Natural killer cell treated with Interleukin-12 subunit alpha and Interleukin-12 subunit beta and Interleukin-15 and Interleukin-18, amount 100 ng/mL, for 72 hours (primary cell): ENCODE measurements around the gene FAM3A. TPM values are rescaled to one million over a fixed set of nuclear protein-coding genes. Genes with fewer than 3 reads are reported as not detected.
"Not testable (repeated sequence)": the region's sequence is repeated elsewhere in the genome, so short reads cannot be mapped to it uniquely, and the experiment has no call there.

Source experiments
- ATAC-seq, 2 donors: fragments of 150-1000 bp; cut with Tn5 transposase in 1 of 2; sonication (Bioruptor Pico), chemical (Tn5 transposase) in 1 of 2; 2 replicates each; pipeline ENCODE4 v1.10.0; 2021
- DNase-seq: peaks from one replicate; pipeline ENCODE4 v3.0.0; 2022; ENCODE audit warnings: low spot score
- H3K27ac Mint-ChIP-seq, 2 donors: 1 replicate in 1 of 2; 2 replicates in 1 of 2; pipeline ENCODE4 v1.8.0; 2022; ENCODE audit warnings: mixed read lengths in 2 of 2, mild to moderate bottlenecking in 1 of 2, moderate library complexity in 1 of 2
- H3K27me3 Mint-ChIP-seq, 2 donors: 1 replicate in 1 of 2; 2 replicates in 1 of 2; pipeline ENCODE4 v1.8.0; 2022; ENCODE audit warnings: mixed read lengths in 2 of 2
- H3K36me3 Mint-ChIP-seq: one replicate; pipeline ENCODE4 v1.8.0; 2022; ENCODE audit warnings: mixed read lengths
- H3K4me1 Mint-ChIP-seq, 2 donors: 1 replicate in 1 of 2; 2 replicates in 1 of 2; pipeline ENCODE4 v1.8.0; 2022; ENCODE audit warnings: low read depth in 2 of 2, mixed read lengths in 2 of 2, mild to moderate bottlenecking in 1 of 2
- H3K4me3 Mint-ChIP-seq: one replicate; pipeline ENCODE4 v1.8.0; 2022; ENCODE audit warnings: mixed read lengths
- H3K9me3 Mint-ChIP-seq: 2 replicates; pipeline ENCODE4 v1.8.0; 2022; ENCODE audit warnings: mixed read lengths
- total RNA-seq, 2 donors: library from RNA; stranded (reverse); gene quantifications; one replicate each; pipeline ENCODE4 v1.2.3, GENCODE V29; 2022

Gene FAM3A
- total RNA-seq, 2 donors from 2014 or later = 28.5 to 41.1 TPM

DNA sequence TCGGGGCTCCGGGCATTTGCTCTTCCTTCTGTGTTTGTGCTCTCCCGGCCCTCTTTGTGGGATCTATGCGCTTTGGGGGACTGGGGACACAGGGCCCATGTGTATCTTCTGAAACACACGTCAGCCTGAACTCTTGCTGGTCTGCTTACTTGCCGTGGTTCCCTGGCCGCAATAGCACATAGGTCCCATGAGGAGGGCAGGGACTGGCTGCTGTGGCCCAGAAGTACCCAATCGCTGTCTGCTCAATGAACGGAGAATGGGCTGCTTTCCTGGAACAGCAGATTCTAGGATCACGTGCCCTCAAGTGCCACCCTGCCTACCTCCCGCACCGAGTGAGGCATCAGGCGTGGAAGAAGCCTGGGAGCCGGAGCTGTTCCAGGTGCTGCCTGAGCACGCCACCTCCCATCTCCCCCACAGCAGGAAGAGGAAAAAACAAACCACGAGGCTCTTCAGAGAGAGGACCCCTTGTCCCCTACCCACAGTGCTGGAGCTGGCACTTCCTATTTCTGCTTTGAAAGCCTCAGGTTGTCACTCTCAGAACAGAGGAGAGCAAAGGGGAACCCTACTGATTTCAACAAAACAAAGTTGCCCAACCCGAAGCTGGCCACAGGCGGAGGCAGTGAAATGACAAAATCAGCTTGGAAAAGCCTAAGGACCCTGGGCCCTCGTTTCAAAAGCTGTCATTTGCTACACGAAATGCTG, 26.8 kb upstream of the FAM3A start:
- DNase-seq (peak; percentile 66), ATAC-seq (peak; percentile 1 to 7)
- Mint-ChIP-seq H3K27ac (peak overlapping the region; percentile 98 to 99), H3K9me3 (no peaks in the 10 kb centered on the region), H3K36me3 (peaks cover 2% of the 10 kb centered on the region), H3K4me3 (peak overlapping the region; percentile 91), H3K4me1 (peaks cover 22 to 38% of the 10 kb centered on the region in 2 donors), H3K27me3 (peaks cover 0 to 4% of the 10 kb centered on the region in 2 donors)

DNA sequence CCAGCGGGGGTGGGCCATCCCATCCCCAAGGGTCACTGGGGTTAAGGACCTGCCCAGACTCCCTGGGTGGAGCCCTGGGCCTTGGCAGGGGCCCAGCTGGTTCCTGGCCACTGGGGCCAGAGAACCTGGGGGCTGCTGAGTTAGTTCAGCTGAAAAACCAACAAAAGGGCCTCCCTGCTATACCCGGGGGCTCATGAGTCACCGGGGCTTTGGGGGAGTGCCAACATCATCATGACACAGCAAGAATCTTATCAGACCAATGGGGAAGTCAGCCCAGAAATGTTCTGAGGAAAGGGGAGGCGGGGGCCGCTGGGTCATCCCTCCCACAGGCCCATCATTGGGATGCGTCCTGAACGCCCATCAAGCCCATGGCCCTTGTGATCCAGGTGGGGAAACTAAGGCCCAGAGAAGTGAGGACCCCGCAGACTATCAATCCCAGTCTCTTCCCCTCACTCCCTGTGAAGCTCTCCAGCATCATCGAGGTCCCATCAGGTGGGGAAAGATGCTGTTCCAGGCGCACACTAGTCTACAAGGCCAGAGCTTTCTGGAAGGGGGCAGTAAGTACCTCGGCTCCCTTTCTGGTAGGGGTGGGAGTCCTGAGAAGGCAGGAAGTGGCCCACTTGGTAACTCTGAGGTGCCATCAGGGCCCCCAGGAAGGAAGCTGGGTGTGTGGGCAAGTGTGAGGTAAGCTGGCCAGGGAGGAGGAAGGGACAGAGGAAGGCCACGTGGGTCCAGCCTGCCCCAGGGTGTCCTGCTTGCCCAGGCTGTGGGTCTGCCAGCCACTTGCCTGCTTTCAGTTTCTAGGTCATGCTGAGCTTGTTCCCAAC, 26.1 kb upstream of the FAM3A start:
- Mint-ChIP-seq H3K36me3 (no peaks in the 10 kb centered on the region), H3K27ac (peak overlapping the region; percentile 98 to 99), H3K9me3 (no peaks in the 10 kb centered on the region), H3K4me3 (peak overlapping the region; percentile 91), H3K4me1 (peaks cover 20 to 42% of the 10 kb centered on the region in 2 donors), H3K27me3 (peaks cover 0 to 3% of the 10 kb centered on the region in 2 donors)
- ATAC-seq = peak; percentile 48 to 51
- peak; percentile 70 for DNase-seq

DNA sequence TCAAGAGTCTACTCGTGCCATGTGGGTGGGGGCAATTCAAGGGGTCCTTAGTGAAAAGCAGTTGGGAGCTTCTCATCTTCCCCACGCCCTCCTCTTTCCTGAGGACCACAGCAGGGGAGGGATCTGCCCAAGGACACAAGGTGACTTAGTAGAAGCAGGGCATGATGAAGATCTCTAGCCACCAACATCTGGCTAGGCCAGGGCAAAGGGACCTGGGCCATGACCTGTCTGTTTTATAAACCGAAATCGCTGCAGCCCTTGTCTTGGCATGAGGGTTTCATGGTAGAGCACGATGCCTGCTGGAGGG, 25.5 kb upstream of the FAM3A start:
- peaks cover 20 to 42% of the 10 kb centered on the region in 2 donors for H3K4me1 Mint-ChIP-seq
- H3K4me3 Mint-ChIP-seq = peak overlapping the region; percentile 30
- H3K27ac Mint-ChIP-seq = peak overlapping the region; percentile 98 to 99
- no peak for DNase-seq
- no peaks in the 10 kb centered on the region for H3K9me3 Mint-ChIP-seq
- no peaks in the 10 kb centered on the region for H3K36me3 Mint-ChIP-seq
- ATAC-seq = no peak
- peaks cover 0 to 3% of the 10 kb centered on the region in 2 donors for H3K27me3 Mint-ChIP-seq

DNA sequence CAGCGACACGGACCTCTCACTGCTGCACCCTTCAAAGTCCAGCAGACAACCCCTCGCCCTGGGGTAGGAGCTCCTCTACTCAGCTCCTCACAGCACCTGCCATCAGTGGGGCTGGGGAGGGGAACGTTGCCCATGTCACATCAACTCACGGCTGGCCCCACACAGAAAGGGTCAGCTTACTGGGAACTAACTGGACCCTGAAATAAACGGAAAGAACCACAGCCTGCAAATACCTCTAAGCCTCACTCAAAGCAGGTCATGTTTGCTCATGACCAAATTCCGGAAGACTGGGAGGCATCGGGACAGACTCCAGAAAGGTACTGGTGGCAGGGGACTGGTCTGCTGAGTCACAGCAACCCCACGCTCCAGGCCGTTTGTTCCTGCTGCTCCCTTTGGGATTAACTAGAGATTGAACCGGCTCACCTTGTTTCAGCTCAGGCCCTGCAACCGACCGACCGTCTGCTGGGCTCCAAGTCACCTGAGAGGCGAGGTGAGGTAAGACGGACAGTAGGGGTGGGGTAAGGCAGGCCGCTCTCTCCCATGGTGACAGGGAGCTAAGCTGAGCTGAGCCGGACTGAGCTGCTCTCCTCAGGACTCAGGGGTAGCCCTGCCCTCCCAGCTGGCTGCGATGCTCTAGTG, 25.0 kb upstream of the FAM3A start:
- peaks cover 19 to 40% of the 10 kb centered on the region in 2 donors for H3K4me1 Mint-ChIP-seq
- H3K4me3 Mint-ChIP-seq = peak overlapping the region; percentile 30
- no peaks in the 10 kb centered on the region for H3K36me3 Mint-ChIP-seq
- H3K27ac Mint-ChIP-seq = peak overlapping the region; percentile 98 to 99
- no peak for ATAC-seq
- peaks cover 0 to 3% of the 10 kb centered on the region in 2 donors for H3K27me3 Mint-ChIP-seq
- DNase-seq = no peak
- H3K9me3 Mint-ChIP-seq = no peaks in the 10 kb centered on the region

DNA sequence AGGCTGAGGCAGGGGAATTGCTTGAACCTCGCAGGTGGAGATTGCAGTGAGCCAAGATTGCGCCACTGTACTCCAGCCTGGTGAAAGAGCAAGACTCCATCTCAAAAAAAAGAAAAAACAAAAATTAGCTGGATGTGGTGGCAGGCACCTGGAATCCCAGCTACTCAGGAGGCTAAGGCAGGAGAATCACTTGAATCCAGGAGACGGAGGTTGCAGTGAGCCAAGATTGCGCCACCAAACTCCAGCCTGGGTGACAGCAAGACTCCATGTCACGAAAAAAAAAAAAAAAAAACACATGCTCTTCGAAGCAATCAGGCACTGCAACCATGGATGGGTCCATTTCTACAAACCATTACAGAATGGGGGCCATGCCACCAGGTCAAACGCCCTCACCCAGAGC, 24.3 kb upstream of the FAM3A start:
- not testable (repeated sequence) for DNase-seq, H3K36me3 Mint-ChIP-seq, H3K27me3 Mint-ChIP-seq, H3K4me3 Mint-ChIP-seq, H3K9me3 Mint-ChIP-seq, ATAC-seq
- Mint-ChIP-seq H3K27ac (peak overlapping the region; percentile 98 to 99), H3K4me1 (peaks cover 15 to 38% of the 10 kb centered on the region in 2 donors)

DNA sequence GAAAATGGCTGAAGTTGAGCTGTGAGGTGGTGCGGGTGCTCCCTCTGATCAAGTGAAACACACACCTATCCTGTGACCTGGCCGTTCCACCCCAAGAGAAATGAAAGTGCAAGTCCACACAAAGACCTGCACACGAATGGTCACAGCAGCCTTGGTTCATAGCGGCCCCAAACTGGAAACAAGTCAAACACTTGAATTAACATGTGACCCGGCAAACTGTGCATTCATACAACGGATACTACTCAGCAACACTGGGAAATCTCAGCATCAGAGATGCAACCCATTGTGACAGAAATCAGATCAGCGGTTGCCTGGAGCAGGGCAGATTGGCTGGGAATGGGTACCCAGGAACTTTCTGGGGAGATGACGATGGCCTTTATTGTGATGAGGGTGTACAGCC, 23.0 kb upstream of the FAM3A start:
- peak overlapping the region; percentile 71 for H3K4me3 Mint-ChIP-seq
- H3K4me1 Mint-ChIP-seq = peaks cover 15 to 41% of the 10 kb centered on the region in 2 donors
- no peaks in the 10 kb centered on the region for H3K9me3 Mint-ChIP-seq
- peaks cover 0 to 3% of the 10 kb centered on the region in 2 donors for H3K27me3 Mint-ChIP-seq
- no peaks in the 10 kb centered on the region for H3K36me3 Mint-ChIP-seq
- peak overlapping the region; percentile 80 to 90 for H3K27ac Mint-ChIP-seq
- ATAC-seq = no peak
- no peak for DNase-seq

DNA sequence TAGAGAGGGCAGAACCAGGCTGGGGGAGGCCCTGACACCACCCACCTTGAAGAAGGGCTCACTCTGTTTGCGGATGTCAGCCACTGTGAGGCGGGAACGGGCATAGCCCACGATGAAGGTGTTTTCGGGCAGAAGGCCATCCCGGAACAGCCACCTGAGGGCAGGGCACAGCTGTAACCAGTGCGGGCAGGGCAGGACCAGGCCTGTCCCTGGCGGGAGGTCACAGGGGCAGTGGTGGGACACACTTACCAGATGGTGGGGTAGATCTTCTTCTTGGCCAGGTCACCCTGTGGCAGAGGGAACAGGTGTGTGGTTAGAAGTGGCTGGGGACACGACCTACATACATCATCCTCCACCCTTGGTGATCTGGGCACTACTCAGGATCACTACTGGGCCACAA, 19.9 kb upstream of the FAM3A start:
- Mint-ChIP-seq H3K27ac (peak overlapping the region in 1 of 2 donors; percentile 51), H3K4me1 (peaks cover 7 to 23% of the 10 kb centered on the region in 2 donors), H3K4me3 (no peak overlapping the region), H3K27me3 (peaks cover 0 to 3% of the 10 kb centered on the region in 2 donors), H3K9me3 (no peaks in the 10 kb centered on the region), H3K36me3 (no peaks in the 10 kb centered on the region)
- no peak for DNase-seq
- no peak for ATAC-seq

DNA sequence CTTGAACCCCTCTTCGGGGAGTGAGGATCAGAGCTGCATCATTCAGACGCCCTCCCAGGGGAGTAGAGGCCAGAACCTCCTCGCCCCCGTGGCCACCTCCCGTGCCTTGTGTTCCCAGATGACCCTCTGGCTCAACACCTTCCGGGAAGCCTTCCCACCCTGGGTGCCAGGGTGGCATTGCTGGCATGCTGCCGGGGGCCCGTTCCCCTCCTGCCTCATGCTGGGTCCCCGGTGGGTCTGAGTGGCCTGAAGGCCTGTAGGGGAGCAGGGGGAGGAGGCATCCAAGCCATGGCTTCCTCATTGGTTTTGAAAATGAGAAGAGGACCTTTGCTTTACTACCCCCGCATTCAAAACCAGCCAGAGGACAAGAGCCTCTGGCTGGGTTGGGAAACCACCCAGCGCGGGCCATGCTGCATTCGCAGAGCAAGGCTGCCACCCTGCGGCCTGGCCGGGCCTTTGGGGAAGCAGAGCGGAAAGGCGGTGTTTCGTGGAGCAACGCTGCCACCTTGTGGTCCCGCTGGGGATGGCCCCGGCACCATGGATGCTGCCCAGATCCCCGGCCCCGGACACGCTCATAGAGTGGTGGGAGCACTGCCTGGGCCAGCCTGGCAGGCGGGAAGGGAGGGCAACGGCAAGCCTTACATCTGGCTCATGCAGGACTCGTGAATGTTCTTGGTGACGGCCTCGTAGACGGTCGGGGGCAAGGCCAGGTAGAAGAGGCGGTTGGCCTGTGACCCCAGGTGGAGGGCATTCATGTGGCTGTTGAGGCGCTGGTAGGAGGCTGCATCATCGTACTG, 18.7 kb upstream of the FAM3A start:
- peaks cover 0 to 3% of the 10 kb centered on the region in 2 donors for H3K27me3 Mint-ChIP-seq
- peak; percentile 89 for DNase-seq
- H3K9me3 Mint-ChIP-seq = no peaks in the 10 kb centered on the region
- no peak overlapping the region for H3K4me3 Mint-ChIP-seq
- peak overlapping the region; percentile 31 to 51 for H3K27ac Mint-ChIP-seq
- H3K36me3 Mint-ChIP-seq = no peaks in the 10 kb centered on the region
- ATAC-seq = peak; percentile 95 to 96
- H3K4me1 Mint-ChIP-seq = peaks cover 7 to 19% of the 10 kb centered on the region in 2 donors

DNA sequence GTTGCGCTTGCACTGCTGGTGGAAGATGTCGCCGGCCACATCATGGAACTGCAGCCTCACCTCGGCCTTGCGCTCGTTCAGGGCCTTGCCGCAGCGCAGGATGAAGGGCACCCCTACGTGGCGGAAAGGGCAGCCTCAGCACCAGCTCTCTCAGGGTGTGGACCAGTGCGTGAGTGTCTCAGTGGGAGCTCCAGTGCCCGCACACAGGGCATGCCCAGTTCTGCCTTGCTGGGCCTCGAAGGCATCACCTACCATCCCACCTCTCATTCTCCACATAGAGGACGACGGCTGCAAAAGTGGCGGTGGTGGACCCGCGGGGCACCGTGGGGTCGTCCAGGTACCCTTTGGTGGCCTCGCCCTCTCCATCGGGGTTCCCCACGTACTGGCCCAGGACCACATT, 16.7 kb upstream of the FAM3A start:
- H3K4me3 Mint-ChIP-seq = no peak overlapping the region
- H3K36me3 Mint-ChIP-seq = no peaks in the 10 kb centered on the region
- H3K27ac Mint-ChIP-seq = no peak overlapping the region
- ATAC-seq = no peak
- DNase-seq = no peak
- H3K27me3 Mint-ChIP-seq = no peaks in the 10 kb centered on the region
- no peaks in the 10 kb centered on the region for H3K9me3 Mint-ChIP-seq
- peaks cover 0 to 9% of the 10 kb centered on the region in 2 donors for H3K4me1 Mint-ChIP-seq

DNA sequence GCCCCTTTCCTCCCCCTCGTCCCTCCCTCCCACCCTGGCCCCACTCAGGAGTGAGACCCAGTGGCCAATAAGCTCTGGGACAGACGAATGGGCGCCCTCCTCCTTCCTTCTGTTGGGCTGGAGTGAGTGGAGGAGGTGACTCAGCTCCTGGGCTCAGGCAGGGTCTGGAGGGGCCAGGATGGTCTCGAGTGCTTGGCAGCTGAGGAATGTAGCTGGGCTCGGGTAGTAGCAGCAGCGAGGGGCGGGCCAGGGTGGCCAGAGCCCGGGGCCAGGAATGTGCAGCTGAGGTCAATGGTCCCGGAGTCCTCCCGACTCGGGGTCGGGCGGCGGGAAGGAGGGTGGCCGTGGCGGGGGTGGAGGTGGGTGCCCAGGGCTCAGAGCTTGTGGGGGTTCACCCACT, 15.6 kb upstream of the FAM3A start:
- no peak for DNase-seq
- Mint-ChIP-seq H3K27ac (no peak overlapping the region), H3K27me3 (no peaks in the 10 kb centered on the region), H3K36me3 (no peaks in the 10 kb centered on the region), H3K9me3 (no peaks in the 10 kb centered on the region), H3K4me3 (no peak overlapping the region), H3K4me1 (peaks cover 0 to 6% of the 10 kb centered on the region in 2 donors)
- no peak for ATAC-seq

DNA sequence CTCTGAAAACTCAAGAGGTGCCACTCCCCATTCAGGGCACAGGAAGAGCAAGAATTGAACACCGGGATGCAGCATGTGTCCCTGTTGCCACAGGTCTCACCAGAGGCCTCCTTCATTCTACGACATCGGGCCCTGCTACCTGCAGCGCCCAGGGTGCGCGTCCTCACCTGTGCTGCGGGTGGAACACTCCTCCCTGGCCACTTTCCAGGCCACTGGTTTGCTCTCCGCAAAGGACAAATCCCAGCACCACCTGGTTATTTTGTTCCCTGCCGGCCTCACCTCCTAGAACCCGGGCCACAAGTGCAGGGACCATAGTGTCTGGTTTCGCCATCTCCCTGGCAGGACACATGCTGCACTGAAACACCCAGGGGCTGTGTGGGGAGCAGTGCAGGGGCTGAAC, 14.3 kb upstream of the FAM3A start:
- peaks cover 0 to 3% of the 10 kb centered on the region in 2 donors for H3K27me3 Mint-ChIP-seq
- H3K9me3 Mint-ChIP-seq = no peaks in the 10 kb centered on the region
- ATAC-seq = no peak
- H3K36me3 Mint-ChIP-seq = no peaks in the 10 kb centered on the region
- no peak for DNase-seq
- H3K4me3 Mint-ChIP-seq = no peak overlapping the region
- peaks cover 5 to 10% of the 10 kb centered on the region in 2 donors for H3K4me1 Mint-ChIP-seq
- H3K27ac Mint-ChIP-seq = no peak overlapping the region

DNA sequence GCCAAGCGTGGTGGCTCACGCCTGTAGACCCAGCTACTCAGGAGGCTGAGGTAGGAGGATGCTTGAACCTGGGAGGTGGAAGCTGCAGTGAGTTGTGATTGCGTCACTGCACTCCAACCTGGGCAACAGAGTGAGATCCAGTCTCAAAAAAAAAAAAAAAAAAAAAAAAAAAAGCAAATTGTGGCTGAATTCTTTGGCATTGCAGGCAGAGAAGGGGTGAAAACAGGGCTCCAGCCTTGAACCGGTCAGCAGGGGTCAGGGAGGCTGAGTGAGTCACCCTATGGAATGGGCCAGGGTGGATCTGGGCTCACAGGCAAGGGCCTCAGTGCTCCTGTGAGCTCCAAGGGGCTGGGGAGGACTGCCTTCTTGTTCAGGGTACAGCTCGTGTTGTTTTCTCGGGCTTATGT, 13.2 kb upstream of the FAM3A start:
- H3K4me3 Mint-ChIP-seq = no peak overlapping the region

More for the DNA sequence above, 13.2 kb upstream of the FAM3A start:
- Mint-ChIP-seq H3K36me3 (no peaks in the 10 kb centered on the region), H3K4me1 (peaks cover 4 to 5% of the 10 kb centered on the region in 2 donors), H3K27me3 (peaks cover 0 to 3% of the 10 kb centered on the region in 2 donors), H3K27ac (no peak overlapping the region), H3K9me3 (no peaks in the 10 kb centered on the region)
- DNase-seq = no peak
- ATAC-seq = no peak
